Ovary (tissue), 9 donors: ENCODE measurements around the gene SSUH2. TPM values are rescaled to one million over a fixed set of nuclear protein-coding genes. Genes with fewer than 3 reads are reported as not detected.

Experiments
- DNase-seq, 5 donors: peaks; one replicate each; pipeline ENCODE4 v3.0.0-alpha.2; 2019 to 2020
- H3K27ac ChIP-seq, 2 donors: fragments of 200-600 bp; one replicate each; pipeline versions ENCODE4 v1.5.1 to v1.8.0; 2019 to 2022
- H3K27me3 ChIP-seq: fragments of 200-600 bp; one replicate; pipeline ENCODE4 v1.8.0; 2022
- H3K36me3 ChIP-seq: fragments of 200-600 bp; sonication (generic); one replicate; pipeline ENCODE4 v1.5.1; 2019
- H3K4me1 ChIP-seq: one replicate; pipeline ENCODE4 v1.8.1; 2013; ENCODE audit warnings: mild to moderate bottlenecking, moderate library complexity; ENCODE audit not compliant: insufficient read depth
- H3K4me3 ChIP-seq: fragments of 200-600 bp; sonication (generic); one replicate; pipeline ENCODE4 v1.5.1; 2017
- H3K9me3 ChIP-seq, 2 donors: fragments of 200-600 bp in 1 of 2; sonication (generic) in 1 of 2; one replicate each; pipeline versions ENCODE4 v1.5.1 to v1.8.1; 2013 to 2019; ENCODE audit warnings: mild to moderate bottlenecking in 1 of 2, moderate library complexity in 1 of 2
- EP300 ChIP-seq: sonication (generic); formaldehyde crosslinking; IDR thresholded peaks from one replicate; pipeline ENCODE4 v1.6.1; 2017; ENCODE audit warnings: antibody characterized with exemption
- POLR2A ChIP-seq: fragments of 450-650 bp; IDR thresholded peaks from one replicate; pipeline ENCODE4 v1.6.1; 2017; ENCODE audit warnings: antibody characterized with exemption, mild to moderate bottlenecking, moderate library complexity
- WGBS, 3 donors: extraction: QIAGEN DNeasy Blood & Tissue Kit in 1 of 3; methylation state at CpG; one replicate each; pipeline versions ENCODE4 v1.1.5 to v1.1.7; 2013 to 2017; 5-methylcytosine and 5-hydroxymethylcytosine counted together
- intact Hi-C, 4 donors: fragments of 100-400 bp; cut with DNase I; formaldehyde crosslinking; loops; one replicate each; pipeline versions ENCODE4 v1.11.0 to v1.15.1; 2022 to 2023
- polyA plus RNA-seq, 2 donors: library from polyadenylated mRNA; stranded (reverse); fragments of 200-250 nt in 1 of 2; fragments of 350-450 nt in 1 of 2; fragmentation: Illumina TruSeq in 1 of 2; extraction: RNeasy Lipid Tissue Mini Kit (QIAGEN cat#74804) in 1 of 2; gene quantifications; one replicate each; pipeline ENCODE4 v1.2.3, GENCODE V29; 2013 to 2014
- total RNA-seq, 7 donors: library from RNA; depleted of rRNA in 2 of 7; stranded (reverse); fragments of >200 nt in 2 of 7; fragmentation: NEBNext Ultra II Directional in 3 of 7; extraction: Animal tissue kit (Norgen Biotek cat#: 25700) in 3 of 7; gene quantifications; one replicate each; pipeline versions ENCODE4 v1.1.0 to v1.2.4, GENCODE V29; 2016 to 2023
- TF ChIP-seq, protein P1 (sequence below), 3 donors: fragments of 450-650 bp in 2 of 3; fragments of 200-600 bp in 1 of 3; IDR thresholded peaks; one replicate each; pipeline versions ENCODE4 v1.5.1 to v1.8.0; 2016 to 2022; ENCODE audit warnings: antibody characterized with exemption in 3 of 3, mild to moderate bottlenecking in 1 of 3
- donor health status: DM: no; HTN: no; CAD: no; lungs with moderate emphysema.
- donor health status: DM: no; HTN: no; CAD: no.
- donor health status: Bipolar disorder and iron deficiency.
- donor health status: DM: yes; HTN: yes; CAD: no.
- donor health status: DM: no; HTN: no; CAD: no.
- donor health status: DM: yes; HTN: yes; CAD: no.

The SSUH2 gene
- total and polyA plus RNA-seq, 9 donors: 0.27 to 1.6 (median 0.63) TPM; not detected in 1

DNA sequence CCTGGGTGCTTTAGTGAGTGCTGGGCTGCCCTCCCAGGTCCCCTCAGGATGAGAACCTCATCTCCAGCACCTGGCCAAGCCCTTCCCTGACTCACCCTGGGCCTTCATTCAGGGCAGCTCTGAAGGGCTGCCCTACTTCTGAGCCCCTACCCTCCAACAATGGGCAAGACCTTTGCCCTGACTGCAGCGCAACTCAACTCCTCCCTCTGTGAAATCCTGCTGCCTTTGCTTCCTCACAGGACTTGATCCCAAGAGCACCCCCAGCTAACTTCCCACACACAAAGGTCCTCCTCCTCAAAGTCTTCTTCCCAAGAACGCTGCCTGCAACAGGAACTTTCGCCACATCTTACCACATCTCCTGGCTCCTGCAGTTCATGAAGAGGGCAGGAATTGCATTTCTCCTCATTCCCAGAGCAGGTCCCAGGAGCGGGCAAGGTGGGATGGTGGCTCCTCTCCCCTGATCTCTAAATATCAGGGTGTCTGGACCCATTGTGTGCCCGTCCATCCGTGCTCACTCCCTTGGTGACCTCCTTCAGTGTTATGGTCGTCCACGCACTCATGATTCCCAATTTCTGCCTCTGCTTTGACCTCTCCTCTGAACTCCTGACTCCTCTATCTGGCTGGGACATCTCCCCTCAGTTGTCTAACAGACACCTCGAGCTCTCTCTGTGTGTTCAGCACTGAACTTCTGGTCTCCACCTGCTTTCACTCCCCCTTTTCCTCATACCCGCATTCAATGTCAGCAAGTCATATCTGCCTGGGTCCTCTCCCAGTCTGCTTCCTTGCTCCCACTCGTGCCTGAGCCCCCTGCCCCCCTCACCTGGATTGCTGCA, 4.5 kb upstream of the SSUH2 start:
- no peaks in the 10 kb centered on the region for H3K36me3 ChIP-seq
- TF ChIP-seq, protein P1, sequence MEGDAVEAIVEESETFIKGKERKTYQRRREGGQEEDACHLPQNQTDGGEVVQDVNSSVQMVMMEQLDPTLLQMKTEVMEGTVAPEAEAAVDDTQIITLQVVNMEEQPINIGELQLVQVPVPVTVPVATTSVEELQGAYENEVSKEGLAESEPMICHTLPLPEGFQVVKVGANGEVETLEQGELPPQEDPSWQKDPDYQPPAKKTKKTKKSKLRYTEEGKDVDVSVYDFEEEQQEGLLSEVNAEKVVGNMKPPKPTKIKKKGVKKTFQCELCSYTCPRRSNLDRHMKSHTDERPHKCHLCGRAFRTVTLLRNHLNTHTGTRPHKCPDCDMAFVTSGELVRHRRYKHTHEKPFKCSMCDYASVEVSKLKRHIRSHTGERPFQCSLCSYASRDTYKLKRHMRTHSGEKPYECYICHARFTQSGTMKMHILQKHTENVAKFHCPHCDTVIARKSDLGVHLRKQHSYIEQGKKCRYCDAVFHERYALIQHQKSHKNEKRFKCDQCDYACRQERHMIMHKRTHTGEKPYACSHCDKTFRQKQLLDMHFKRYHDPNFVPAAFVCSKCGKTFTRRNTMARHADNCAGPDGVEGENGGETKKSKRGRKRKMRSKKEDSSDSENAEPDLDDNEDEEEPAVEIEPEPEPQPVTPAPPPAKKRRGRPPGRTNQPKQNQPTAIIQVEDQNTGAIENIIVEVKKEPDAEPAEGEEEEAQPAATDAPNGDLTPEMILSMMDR (IDR thresholded peaks at IDR 0.05): no peak
- no peak for TF ChIP-seq POLR2A
- no peak for TF ChIP-seq EP300
- H3K27ac ChIP-seq: no peak overlapping the region
- intact Hi-C loops: no loop called here
- H3K4me1 ChIP-seq: no peaks in the 10 kb centered on the region
- H3K27me3 ChIP-seq: no peaks in the 10 kb centered on the region
- H3K4me3 ChIP-seq: no peak overlapping the region
- 87 to 91% (median 88%) methylated on average over 11 of the region's 11 CpGs for WGBS, 3 donors
- H3K9me3 ChIP-seq: no peaks in the 10 kb centered on the region
- DNase-seq: no peak

DNA sequence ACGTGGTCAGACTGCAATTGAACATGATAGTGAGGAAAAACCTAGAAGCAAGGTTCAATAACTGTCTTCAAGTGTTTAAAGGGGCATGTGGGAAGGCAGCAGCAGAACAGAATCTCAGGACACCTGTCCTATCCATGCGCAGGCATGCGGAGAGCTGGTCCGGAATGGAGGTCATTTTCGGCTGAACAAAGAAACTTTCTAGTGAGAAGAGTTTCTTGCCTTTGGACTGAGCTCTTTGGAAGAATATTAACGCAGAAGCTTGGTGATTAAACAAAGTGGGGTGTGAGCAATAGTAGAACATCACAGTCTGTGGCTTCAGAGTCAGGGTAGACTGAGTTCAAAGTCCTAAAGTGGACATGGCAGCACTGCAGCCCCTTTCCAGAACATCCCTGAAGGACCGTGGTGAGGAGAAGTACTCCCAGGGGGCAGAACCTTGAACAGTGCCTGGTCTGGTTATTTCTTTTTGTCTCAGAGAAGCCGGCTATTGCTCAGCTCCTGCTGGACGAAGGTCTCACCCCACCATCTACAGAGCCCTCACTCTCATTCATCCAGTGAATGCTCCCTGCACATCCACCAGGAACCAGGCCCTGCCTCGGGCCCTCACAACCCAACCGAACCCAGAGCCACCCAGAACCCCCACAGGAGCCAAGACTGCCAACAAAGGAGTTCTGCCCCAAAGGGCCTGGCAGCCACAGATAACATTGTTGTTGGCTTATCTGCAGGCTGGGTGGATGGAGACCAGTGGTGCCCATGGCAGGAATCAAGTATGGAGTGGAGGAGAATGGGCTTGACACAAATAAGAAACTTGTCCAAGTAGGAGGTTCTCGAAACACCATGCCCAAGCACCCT, 2.8 kb upstream of the SSUH2 start:
- 90 to 94% (median 92%) methylated on average over 12 of the region's 12 CpGs for WGBS, 3 donors
- no peaks in the 10 kb centered on the region for H3K27me3 ChIP-seq
- no peak overlapping the region for H3K4me3 ChIP-seq
- H3K27ac ChIP-seq: no peak overlapping the region
- no peaks in the 10 kb centered on the region for H3K4me1 ChIP-seq
- no peak for DNase-seq
- no peaks in the 10 kb centered on the region for H3K9me3 ChIP-seq
- no peak for TF ChIP-seq POLR2A
- TF ChIP-seq EP300: no peak
- TF ChIP-seq, protein P1 (IDR thresholded peaks at IDR 0.05): no peak
- intact Hi-C loops: no loop called here
- H3K36me3 ChIP-seq: no peaks in the 10 kb centered on the region

DNA sequence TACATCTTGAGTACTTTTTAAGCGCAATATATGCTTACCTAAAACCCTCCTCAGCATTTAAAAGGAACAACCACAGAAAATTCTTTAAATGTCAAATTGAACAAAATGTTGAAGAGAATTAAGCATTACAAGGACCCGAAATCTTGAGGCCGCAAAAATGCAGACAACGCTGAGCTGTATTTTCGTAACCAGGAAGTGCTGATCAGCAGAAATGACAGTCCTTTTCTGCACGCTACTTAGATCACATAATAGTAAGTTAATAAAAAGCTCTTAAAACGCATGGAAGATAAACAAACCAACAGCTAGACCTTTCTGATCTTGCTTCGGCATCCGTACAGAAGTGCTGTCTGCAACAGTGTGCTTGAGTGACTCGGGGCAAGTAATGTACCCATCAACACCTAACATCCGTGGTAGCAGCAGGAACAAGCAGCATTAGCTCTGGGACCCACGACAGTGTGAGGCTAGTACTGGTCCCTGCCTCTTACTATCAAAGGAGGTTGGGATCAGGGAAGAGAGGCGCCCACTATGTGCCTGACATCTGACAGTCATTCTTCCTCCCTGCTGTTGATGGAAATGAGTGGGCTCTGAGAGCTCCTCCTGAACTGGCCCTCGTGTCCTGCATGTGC, 1.8 kb upstream of the SSUH2 start:
- H3K4me1 ChIP-seq: no peaks in the 10 kb centered on the region
- H3K36me3 ChIP-seq: no peaks in the 10 kb centered on the region
- intact Hi-C loops: no loop called here
- TF ChIP-seq POLR2A (no peak), EP300 (no peak)
- TF ChIP-seq, protein P1 (IDR thresholded peaks at IDR 0.05): no peak
- WGBS, 3 donors: 88 to 90% (median 89%) methylated on average over 14 of the region's 14 CpGs
- DNase-seq: no peak
- H3K4me3 ChIP-seq: no peak overlapping the region
- H3K27ac ChIP-seq: no peak overlapping the region
- no peaks in the 10 kb centered on the region for H3K27me3 ChIP-seq
- no peaks in the 10 kb centered on the region for H3K9me3 ChIP-seq

DNA sequence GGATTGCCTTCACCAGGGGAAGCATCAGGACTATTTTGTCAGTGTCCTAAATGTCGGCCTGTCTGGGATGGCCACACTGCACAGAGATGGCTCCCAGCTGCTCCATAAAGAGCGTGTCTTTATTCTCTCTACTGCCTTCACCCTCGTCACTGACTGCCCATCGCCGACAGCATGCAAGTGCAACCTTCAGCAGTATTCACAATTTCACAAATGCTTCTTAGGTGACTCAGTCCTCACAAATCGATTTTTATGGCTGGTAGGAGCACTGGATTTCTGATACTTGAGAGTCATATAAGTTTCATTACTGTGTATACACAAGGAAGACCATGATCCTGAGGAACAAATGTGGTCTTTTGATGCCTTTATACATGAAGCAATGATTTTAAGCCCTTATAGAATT, 1.1 kb upstream of the SSUH2 start:
- no peaks in the 10 kb centered on the region for H3K36me3 ChIP-seq
- H3K27me3 ChIP-seq: no peaks in the 10 kb centered on the region
- no peaks in the 10 kb centered on the region for H3K4me1 ChIP-seq
- H3K9me3 ChIP-seq: no peaks in the 10 kb centered on the region
- no peak for DNase-seq
- WGBS, 3 donors: 71 to 91% (median 74%) methylated on average over 6 of the region's 6 CpGs
- H3K27ac ChIP-seq: no peak overlapping the region
- H3K4me3 ChIP-seq: no peak overlapping the region
- TF ChIP-seq EP300 (no peak), POLR2A (no peak)
- TF ChIP-seq, protein P1 (IDR thresholded peaks at IDR 0.05): no peak
- intact Hi-C loops: no loop called here
